Measurements from ENCODE around the gene CDK10. TPM values are rescaled to one million over a fixed set of nuclear protein-coding genes. Genes with fewer than 3 reads are reported as not detected.

The CDK10 gene
- total RNA-seq, 4 donors from 2014 or later: 20.8 to 45.1 (median 25.7) TPM

- Histone ChIP-seq H3K27me3 (no peaks in the 10 kb centered on the region), H3K4me3 (peak overlapping the region; percentile 45 to 57 (median 48)), H3K36me3 (peaks cover 18 to 29% (median 23%) of the 10 kb centered on the region in 4 donors), H3K27ac (replicated peaks in 1 of 4) (peak overlapping the region in 1 of 4 donors; percentile 69), H3K4me1 (peaks cover 11 to 20% (median 17%) of the 10 kb centered on the region in 4 donors), H3K9me3 (no peaks in the 10 kb centered on the region)
- TF ChIP-seq EP300 (IDR thresholded peaks at IDR 0.05) (no peak), CTCF (IDR thresholded peaks at IDR 0.05) (no peak), POLR2AphosphoS5 (IDR thresholded peaks at IDR 0.05) (no peak), POLR2A (IDR thresholded peaks at IDR 0.05; ENCODE audit: low read depth) (no peak)
- intact Hi-C loops (cut with DNase I): no loop called here
- DNase-seq (ENCODE audit: extremely low spot score): no peak
- 52% methylated on average over 8 of the region's 14 CpGs for WGBS
Observed at GRCh38 chr16:89641458-89642119, 44.9 kb upstream of the CDK10 start.

- intact Hi-C loops (cut with DNase I): no loop called here
- WGBS: 77% methylated on average over 8 of the region's 13 CpGs
- no peak for DNase-seq (ENCODE audit: extremely low spot score)
Observed at GRCh38 chr16:89642574-89642973, 43.9 kb upstream of the CDK10 start.

GRCh38 chr16:89643769-89644300, 42.7 kb upstream of the CDK10 start:
- WGBS: 72% methylated on average over 14 of the region's 14 CpGs
- Histone ChIP-seq H3K4me1 (peaks cover 11 to 20% (median 17%) of the 10 kb centered on the region in 4 donors), H3K9me3 (no peaks in the 10 kb centered on the region), H3K27ac (replicated peaks in 1 of 4) (no peak overlapping the region), H3K36me3 (peaks cover 25 to 44% (median 37%) of the 10 kb centered on the region in 4 donors), H3K27me3 (no peaks in the 10 kb centered on the region), H3K4me3 (no peak overlapping the region)
- intact Hi-C loops (cut with DNase I): no loop called here
- no peak for TF ChIP-seq CTCF (IDR thresholded peaks at IDR 0.05)
- no peak for TF ChIP-seq EP300 (IDR thresholded peaks at IDR 0.05)
- no peak for TF ChIP-seq POLR2A (IDR thresholded peaks at IDR 0.05; ENCODE audit: low read depth)
- no peak for TF ChIP-seq POLR2AphosphoS5 (IDR thresholded peaks at IDR 0.05)
- DNase-seq (ENCODE audit: extremely low spot score): no peak

More at GRCh38 chr16:89642574-89642973, 43.9 kb upstream of the CDK10 start:
- Histone ChIP-seq H3K4me3 (no peak overlapping the region), H3K4me1 (peaks cover 11 to 20% (median 17%) of the 10 kb centered on the region in 4 donors), H3K27me3 (no peaks in the 10 kb centered on the region), H3K36me3 (peaks cover 25 to 38% (median 31%) of the 10 kb centered on the region in 4 donors), H3K27ac (replicated peaks in 1 of 4) (no peak overlapping the region), H3K9me3 (no peaks in the 10 kb centered on the region)
- TF ChIP-seq CTCF (IDR thresholded peaks at IDR 0.05) (no peak), POLR2AphosphoS5 (IDR thresholded peaks at IDR 0.05) (no peak), EP300 (IDR thresholded peaks at IDR 0.05) (no peak), POLR2A (IDR thresholded peaks at IDR 0.05; ENCODE audit: low read depth) (no peak)

- Histone ChIP-seq H3K9me3 (no peaks in the 10 kb centered on the region), H3K4me3 (no peak overlapping the region), H3K36me3 (peaks cover 29 to 57% (median 49%) of the 10 kb centered on the region in 4 donors), H3K27me3 (no peaks in the 10 kb centered on the region), H3K27ac (replicated peaks in 1 of 4) (no peak overlapping the region), H3K4me1 (peaks cover 11 to 18% (median 15%) of the 10 kb centered on the region in 4 donors)
- DNase-seq (ENCODE audit: extremely low spot score): no peak
- TF ChIP-seq EP300 (IDR thresholded peaks at IDR 0.05) (no peak), POLR2A (IDR thresholded peaks at IDR 0.05; ENCODE audit: low read depth) (no peak), POLR2AphosphoS5 (IDR thresholded peaks at IDR 0.05) (no peak), CTCF (IDR thresholded peaks at IDR 0.05) (no peak)
- intact Hi-C loops (cut with DNase I): no loop called here
- 81% methylated on average over 8 of the region's 11 CpGs for WGBS
Observed at GRCh38 chr16:89645122-89645521, 41.4 kb upstream of the CDK10 start.

Measured in esophagus muscularis mucosa (tissue), 4 donors.